ENCODE measurements around the gene ELOF1.
A peak's percentile ranks its signal among the peaks of the same experiment; 100 is the strongest.

GRCh38 chr19:11535792-11536595 lies 23.0 kb downstream of the ELOF1 start:
- TF ChIP-seq CTCF (IDR thresholded peaks at IDR 0.05) (peak; percentile 86 to 97 (median 95)), POLR2A (IDR thresholded peaks at IDR 0.05) (peak; percentile 41)

All from testis (tissue), 2 donors.